ENCODE data around the gene SCGB1C1. TPM values are rescaled to one million over a fixed set of nuclear protein-coding genes. Genes with fewer than 3 reads are reported as not detected.

Gene SCGB1C1
- total and polyA plus RNA-seq, 2 experiments from 2014 or later, result not detected

GRCh38 chr11:215581-216037 lies 22.7 kb downstream of the SCGB1C1 start:
- Mint-ChIP-seq H3K27ac (peak overlapping the region; percentile 65; the same call in 1 of the 2 replicates), H3K4me1 (no peaks in the 10 kb centered on the region), H3K4me3 (no peak overlapping the region), H3K36me3 (ENCODE audit: low read depth) (peaks cover 55% of the 10 kb centered on the region), H3K27me3 (ENCODE audit: insufficient read depth, low read depth, poor library complexity) (peaks cover 10% of the 10 kb centered on the region), H3K9me3 (no peaks in the 10 kb centered on the region; the same call in 2 of the 3 replicates)
- Histone ChIP-seq H3K27me3 (ENCODE audit: insufficient read depth) (no peaks in the 10 kb centered on the region), H2AFZ (no peak overlapping the region), H3K27ac (ENCODE audit: low read depth) (0 out of 2 replicates have a peak overlapping the region, but pooled peaks have one; percentile 32), H3F3A (replicated peaks; ENCODE audit: low read depth) (peaks cover 7% of the 10 kb centered on the region; the same call in 1 of the 2 replicates), H3K9me2 (ENCODE audit: insufficient read depth) (no peaks in the 10 kb centered on the region), H3K36me3 (ENCODE audit: insufficient read depth) (peaks cover 8% of the 10 kb centered on the region), H3K4me2 (no peak overlapping the region), H3K4me1 (ENCODE audit: insufficient read depth) (no peaks in the 10 kb centered on the region), H3K4me3 (no peak overlapping the region), H3K79me2 (replicated peaks; ENCODE audit: insufficient read depth) (no peaks in the 10 kb centered on the region), H4K20me1 (replicated peaks; ENCODE audit: insufficient read depth) (no peaks in the 10 kb centered on the region; the same call in 1 of the 2 replicates)
- DNase-seq (ENCODE audit: low spot score) (no peak), ATAC-seq (no peak; the same call in 2 of the 3 replicates)
- no peak for TF ChIP-seq REST (IDR thresholded peaks at IDR 0.05; ENCODE audit: unreplicated experiment)
- TF ChIP-seq CTCF (conservative IDR thresholded peaks at IDR 0.05; ENCODE audit: low read depth in 2 of 2), result no peak
- TF ChIP-seq EZH2phosphoT487 (IDR thresholded peaks at IDR 0.05; ENCODE audit: unreplicated experiment), result no peak
- no peak for TF ChIP-seq EZH2 (IDR thresholded peaks at IDR 0.05; ENCODE audit: low read depth, unreplicated experiment)
- 0 out of 2 replicates have a peak, but pooled peaks have one; percentile 11 for TF ChIP-seq POLR2AphosphoS5 (IDR thresholded peaks at IDR 0.05; ENCODE audit: low read depth)
- no peak for TF ChIP-seq ZNF114 (CRISPR knock-in tag; IDR thresholded peaks at IDR 0.05)

- Mint-ChIP-seq H3K27ac (no peak overlapping the region), H3K4me3 (no peak overlapping the region), H3K4me1 (no peaks in the 10 kb centered on the region), H3K36me3 (ENCODE audit: low read depth) (peaks cover 48% of the 10 kb centered on the region), H3K9me3 (no peaks in the 10 kb centered on the region; the same call in 2 of the 3 replicates), H3K27me3 (ENCODE audit: insufficient read depth, low read depth, poor library complexity) (peaks cover 9% of the 10 kb centered on the region)
- Histone ChIP-seq H4K20me1 (replicated peaks; ENCODE audit: insufficient read depth) (no peaks in the 10 kb centered on the region; the same call in 1 of the 2 replicates), H3K79me2 (replicated peaks; ENCODE audit: insufficient read depth) (no peaks in the 10 kb centered on the region), H3K4me2 (no peak overlapping the region), H3F3A (replicated peaks; ENCODE audit: low read depth) (peaks cover 7% of the 10 kb centered on the region; the same call in 1 of the 2 replicates), H3K9me2 (ENCODE audit: insufficient read depth) (no peaks in the 10 kb centered on the region), H3K36me3 (ENCODE audit: insufficient read depth) (peaks cover 8% of the 10 kb centered on the region), H3K27me3 (ENCODE audit: insufficient read depth) (no peaks in the 10 kb centered on the region), H2AFZ (no peak overlapping the region), H3K4me3 (no peak overlapping the region), H3K4me1 (ENCODE audit: insufficient read depth) (no peaks in the 10 kb centered on the region), H3K27ac (ENCODE audit: low read depth) (peak overlapping the region; percentile 45; the same call in 1 of the 2 replicates)
- no peak for DNase-seq (ENCODE audit: low spot score)
- ATAC-seq, result no peak
- TF ChIP-seq ZNF114 (CRISPR knock-in tag; IDR thresholded peaks at IDR 0.05) (no peak), POLR2AphosphoS5 (IDR thresholded peaks at IDR 0.05; ENCODE audit: low read depth) (0 out of 2 replicates have a peak, but pooled peaks have one; percentile 5)
Observed at GRCh38 chr11:216081-216974, 23.4 kb downstream of the SCGB1C1 start.
